Activated naive CD8-positive, alpha-beta T cell treated with anti-CD3 and anti-CD28 coated beads, Interleukin-2, amount 50 U/mL, for 16 hours (primary cell): Measurements from ENCODE around the gene LHPP.
"Not testable (repeated sequence)": the region's sequence is repeated elsewhere in the genome, so short reads cannot be mapped to it uniquely, and the experiment has no call there.

Source experiments
- DNase-seq: peaks from one replicate; pipeline ENCODE4 v3.0.0-alpha.2; 2020; ENCODE audit warnings: low read depth, low spot score

LHPP gene

GRCh38 chr10:124535731-124536495 is 74.3 kb downstream of the LHPP start:
- DNase-seq, result no peak

- no peak for DNase-seq
These were observed 75.0 kb downstream of the LHPP start for GRCh38 chr10:124536496-124537050.

GRCh38 chr10:124537166-124537725 is 75.6 kb downstream of the LHPP start:
- no peak for DNase-seq

- no peak for DNase-seq
These were observed 76.3 kb downstream of the LHPP start for GRCh38 chr10:124537891-124538290.

GRCh38 chr10:124538706-124539105 is 77.1 kb downstream of the LHPP start:
- no peak for DNase-seq

GRCh38 chr10:124539935-124540641 is 78.5 kb downstream of the LHPP start:
- peak; percentile 43 for DNase-seq

- DNase-seq, result no peak
These were observed 79.7 kb downstream of the LHPP start for GRCh38 chr10:124541076-124541903.

GRCh38 chr10:124542336-124542735 is 80.7 kb downstream of the LHPP start:
- DNase-seq, result no peak

- no peak for DNase-seq
These were observed 81.5 kb downstream of the LHPP start for GRCh38 chr10:124543146-124543545.

- no peak for DNase-seq
These were observed 82.3 kb downstream of the LHPP start for GRCh38 chr10:124543971-124544370.

GRCh38 chr10:124544711-124545110 is 83.1 kb downstream of the LHPP start:
- DNase-seq, result no peak

GRCh38 chr10:124545351-124546054 is 83.9 kb downstream of the LHPP start:
- DNase-seq, result no peak

GRCh38 chr10:124546055-124546369 is 84.4 kb downstream of the LHPP start:
- no peak for DNase-seq

GRCh38 chr10:124546957-124547646 is 85.5 kb downstream of the LHPP start:
- no peak for DNase-seq

GRCh38 chr10:124547647-124548168 is 86.1 kb downstream of the LHPP start:
- no peak for DNase-seq

- not testable (repeated sequence) for DNase-seq
These were observed 87.5 kb downstream of the LHPP start for GRCh38 chr10:124549171-124549570.

- DNase-seq, result no peak
These were observed 88.8 kb downstream of the LHPP start for GRCh38 chr10:124550293-124551034.

GRCh38 chr10:124551097-124551496 is 89.5 kb downstream of the LHPP start:
- no peak for DNase-seq

- DNase-seq, result no peak
These were observed 90.1 kb downstream of the LHPP start for GRCh38 chr10:124551755-124552154.
